Ovary (tissue), 9 donors: Measurements from ENCODE around the gene RSRC1. TPM values are rescaled to one million over a fixed set of nuclear protein-coding genes. Genes with fewer than 3 reads are reported as not detected.
"Not testable (repeated sequence)": the region's sequence is repeated elsewhere in the genome, so short reads cannot be mapped to it uniquely, and the experiment has no call there.

Source experiments
- DNase-seq, 5 donors: peaks; one replicate each; pipeline ENCODE4 v3.0.0-alpha.2; 2019 to 2020
- H3K27ac ChIP-seq, 2 donors: fragments of 200-600 bp; one replicate each; pipeline versions ENCODE4 v1.5.1 to v1.8.0; 2019 to 2022
- H3K27me3 ChIP-seq: fragments of 200-600 bp; one replicate; pipeline ENCODE4 v1.8.0; 2022
- H3K36me3 ChIP-seq: fragments of 200-600 bp; sonication (generic); one replicate; pipeline ENCODE4 v1.5.1; 2019
- H3K4me1 ChIP-seq: one replicate; pipeline ENCODE4 v1.8.1; 2013; ENCODE audit warnings: mild to moderate bottlenecking, moderate library complexity; ENCODE audit not compliant: insufficient read depth
- H3K4me3 ChIP-seq: fragments of 200-600 bp; sonication (generic); one replicate; pipeline ENCODE4 v1.5.1; 2017
- H3K9me3 ChIP-seq, 2 donors: fragments of 200-600 bp in 1 of 2; sonication (generic) in 1 of 2; one replicate each; pipeline versions ENCODE4 v1.5.1 to v1.8.1; 2013 to 2019; ENCODE audit warnings: mild to moderate bottlenecking in 1 of 2, moderate library complexity in 1 of 2
- CTCF ChIP-seq, 3 donors: fragments of 450-650 bp in 2 of 3; fragments of 200-600 bp in 1 of 3; IDR thresholded peaks; one replicate each; pipeline versions ENCODE4 v1.5.1 to v1.8.0; 2016 to 2022; ENCODE audit warnings: antibody characterized with exemption in 3 of 3, mild to moderate bottlenecking in 1 of 3
- EP300 ChIP-seq: sonication (generic); formaldehyde crosslinking; IDR thresholded peaks from one replicate; pipeline ENCODE4 v1.6.1; 2017; ENCODE audit warnings: antibody characterized with exemption
- POLR2A ChIP-seq: fragments of 450-650 bp; IDR thresholded peaks from one replicate; pipeline ENCODE4 v1.6.1; 2017; ENCODE audit warnings: antibody characterized with exemption, mild to moderate bottlenecking, moderate library complexity
- WGBS, 3 donors: extraction: QIAGEN DNeasy Blood & Tissue Kit in 1 of 3; methylation state at CpG; one replicate each; pipeline versions ENCODE4 v1.1.5 to v1.1.7; 2013 to 2017; 5-methylcytosine and 5-hydroxymethylcytosine counted together
- intact Hi-C, 4 donors: fragments of 100-400 bp; cut with DNase I; formaldehyde crosslinking; loops; one replicate each; pipeline versions ENCODE4 v1.11.0 to v1.15.1; 2022 to 2023
- polyA plus RNA-seq, 2 donors: library from polyadenylated mRNA; stranded (reverse); fragments of 200-250 nt in 1 of 2; fragments of 350-450 nt in 1 of 2; fragmentation: Illumina TruSeq in 1 of 2; extraction: RNeasy Lipid Tissue Mini Kit (QIAGEN cat#74804) in 1 of 2; gene quantifications; one replicate each; pipeline ENCODE4 v1.2.3, GENCODE V29; 2013 to 2014
- total RNA-seq, 7 donors: library from RNA; depleted of rRNA in 2 of 7; stranded (reverse); fragments of >200 nt in 2 of 7; fragmentation: NEBNext Ultra II Directional in 3 of 7; extraction: Animal tissue kit (Norgen Biotek cat#: 25700) in 3 of 7; gene quantifications; one replicate each; pipeline versions ENCODE4 v1.1.0 to v1.2.4, GENCODE V29; 2016 to 2023
- donor health status: DM: no; HTN: no; CAD: no; lungs with moderate emphysema.
- donor health status: DM: no; HTN: no; CAD: no.
- donor health status: Bipolar disorder and iron deficiency.
- donor health status: DM: yes; HTN: yes; CAD: no.
- donor health status: DM: no; HTN: no; CAD: no.
- donor health status: DM: yes; HTN: yes; CAD: no.

RSRC1 gene
- total and polyA plus RNA-seq, 9 donors = 13.4 to 45.1 (median 31.8) TPM

- Histone ChIP-seq H3K9me3 (peaks cover 0 to 4% of the 10 kb centered on the region in 2 donors), H3K27ac (no peak overlapping the region), H3K4me1 (peaks cover 6% of the 10 kb centered on the region), H3K27me3 (peaks cover 1% of the 10 kb centered on the region), H3K36me3 (no peaks in the 10 kb centered on the region), H3K4me3 (peak overlapping the region; percentile 92)
- intact Hi-C loops = no loop called here
- DNase-seq = no peak
- 8 to 9% (median 8%) methylated on average over 9 of the region's 9 CpGs for WGBS, 3 donors
- TF ChIP-seq POLR2A (no peak), EP300 (no peak), CTCF (IDR thresholded peaks at IDR 0.05) (no peak)
Observed at GRCh38 chr3:158109295-158109803, 540 bp upstream of the RSRC1 start.

GRCh38 chr3:158110658-158111018 is 749 bp downstream of the RSRC1 start:
- intact Hi-C loops = no loop called here
- peaks cover 0 to 4% of the 10 kb centered on the region in 2 donors for H3K9me3 ChIP-seq
- no peaks in the 10 kb centered on the region for H3K36me3 ChIP-seq
- no peak for TF ChIP-seq CTCF (IDR thresholded peaks at IDR 0.05)
- no peak for TF ChIP-seq POLR2A
- no peak for TF ChIP-seq EP300
- no peaks in the 10 kb centered on the region for H3K27me3 ChIP-seq
- H3K4me1 ChIP-seq = peaks cover 3% of the 10 kb centered on the region
- WGBS, 3 donors = 5 to 8% (median 7%) methylated on average over 4 of the region's 4 CpGs
- H3K4me3 ChIP-seq = peak overlapping the region; percentile 92
- H3K27ac ChIP-seq = no peak overlapping the region
- DNase-seq = no peak

GRCh38 chr3:158111861-158112260 is 2.0 kb downstream of the RSRC1 start:
- Histone ChIP-seq H3K4me1 (peaks cover 2% of the 10 kb centered on the region), H3K27me3 (no peaks in the 10 kb centered on the region), H3K9me3 (peaks cover 0 to 4% of the 10 kb centered on the region in 2 donors), H3K4me3 (no peak overlapping the region), H3K27ac (no peak overlapping the region), H3K36me3 (no peaks in the 10 kb centered on the region)
- TF ChIP-seq CTCF (IDR thresholded peaks at IDR 0.05) = no peak
- no peak for TF ChIP-seq EP300
- no peak for TF ChIP-seq POLR2A
- WGBS, 3 donors = 71 to 79% (median 73%) methylated on average over 2 of the region's 2 CpGs
- intact Hi-C loops = no loop called here
- no peak for DNase-seq

GRCh38 chr3:158113595-158113994 is 3.7 kb downstream of the RSRC1 start:
- H3K4me1 ChIP-seq, H3K4me3 ChIP-seq, intact Hi-C loops, H3K27ac ChIP-seq, H3K9me3 ChIP-seq, H3K36me3 ChIP-seq, DNase-seq, H3K27me3 ChIP-seq: not testable (repeated sequence)
- WGBS, 3 donors = 96 to 98% (median 97%) methylated on average over 2 of the region's 2 CpGs

- no peak for DNase-seq
- no peak overlapping the region for H3K27ac ChIP-seq
- H3K4me3 ChIP-seq = no peak overlapping the region
- peaks cover 0 to 3% of the 10 kb centered on the region in 2 donors for H3K9me3 ChIP-seq
- no peak for TF ChIP-seq CTCF (IDR thresholded peaks at IDR 0.05)
- no peak for TF ChIP-seq POLR2A
- no peak for TF ChIP-seq EP300
- no peaks in the 10 kb centered on the region for H3K36me3 ChIP-seq
- no peaks in the 10 kb centered on the region for H3K27me3 ChIP-seq
- intact Hi-C loops = no loop called here
- no peaks in the 10 kb centered on the region for H3K4me1 ChIP-seq
Observed at GRCh38 chr3:158120330-158120729, 10.4 kb downstream of the RSRC1 start.
